ENCODE measurements around the gene SLC38A3. TPM values are rescaled to one million over a fixed set of nuclear protein-coding genes. Genes with fewer than 3 reads are reported as not detected.
"Not testable (repeated sequence)": the region's sequence is repeated elsewhere in the genome, so short reads cannot be mapped to it uniquely, and the experiment has no call there.

Gene SLC38A3
- total RNA-seq, 1 donor from 2014 or later = 0.56 TPM

- H3K4me3 Mint-ChIP-seq (ENCODE audit: unreplicated experiment) = no peak overlapping the region
- H3K27me3 Mint-ChIP-seq (ENCODE audit: unreplicated experiment) = peaks cover 13% of the 10 kb centered on the region
- no peak overlapping the region for H3K27ac Mint-ChIP-seq (ENCODE audit: unreplicated experiment)
- H3K36me3 Mint-ChIP-seq (ENCODE audit: low read depth, unreplicated experiment) = peaks cover 6% of the 10 kb centered on the region
- no peaks in the 10 kb centered on the region for H3K9me3 Mint-ChIP-seq (ENCODE audit: unreplicated experiment)
- TF ChIP-seq CTCF (IDR thresholded peaks at IDR 0.05; ENCODE audit: unreplicated experiment) = no peak
- peaks cover 12% of the 10 kb centered on the region for H3K4me1 Mint-ChIP-seq (ENCODE audit: unreplicated experiment)
- no peak for DNase-seq (ENCODE audit: low spot score)
Observed at GRCh38 chr3:50224639-50225038, 19.6 kb downstream of the SLC38A3 start.

DNA sequence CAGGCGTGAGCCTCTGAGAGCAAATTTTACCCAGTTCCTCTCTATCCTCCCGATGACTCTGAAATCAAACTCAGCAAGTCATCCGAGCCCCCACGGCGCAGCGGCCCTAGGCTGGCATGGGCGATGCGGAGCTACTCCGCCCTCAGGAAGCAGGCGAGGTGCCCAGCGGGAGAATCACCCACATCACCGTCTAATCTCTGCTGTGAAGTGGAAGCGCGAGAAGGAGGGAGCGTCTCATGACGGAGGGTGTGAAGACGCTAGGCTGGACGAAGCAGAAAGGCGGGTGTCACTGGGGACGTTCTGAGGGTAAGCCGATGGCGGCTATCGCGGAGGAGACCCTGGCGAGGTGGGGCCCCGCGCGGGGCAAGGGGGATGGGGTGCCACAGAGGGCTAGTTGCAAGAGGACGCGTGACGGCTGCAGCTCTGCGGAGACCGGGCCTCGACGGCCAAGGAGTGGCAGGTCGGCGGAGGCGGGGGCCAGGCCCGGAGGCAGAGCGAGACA is 21.9 kb downstream of the SLC38A3 start:
- no peak for TF ChIP-seq CTCF (IDR thresholded peaks at IDR 0.05; ENCODE audit: unreplicated experiment)
- Mint-ChIP-seq H3K4me1 (ENCODE audit: unreplicated experiment) (peaks cover 16% of the 10 kb centered on the region), H3K27ac (ENCODE audit: unreplicated experiment) (no peak overlapping the region), H3K4me3 (ENCODE audit: unreplicated experiment) (peak overlapping the region; percentile 69), H3K36me3 (ENCODE audit: low read depth, unreplicated experiment) (peaks cover 6% of the 10 kb centered on the region), H3K27me3 (ENCODE audit: unreplicated experiment) (peaks cover 12% of the 10 kb centered on the region), H3K9me3 (ENCODE audit: unreplicated experiment) (no peaks in the 10 kb centered on the region)
- DNase-seq (ENCODE audit: low spot score) = peak; percentile 30

DNA sequence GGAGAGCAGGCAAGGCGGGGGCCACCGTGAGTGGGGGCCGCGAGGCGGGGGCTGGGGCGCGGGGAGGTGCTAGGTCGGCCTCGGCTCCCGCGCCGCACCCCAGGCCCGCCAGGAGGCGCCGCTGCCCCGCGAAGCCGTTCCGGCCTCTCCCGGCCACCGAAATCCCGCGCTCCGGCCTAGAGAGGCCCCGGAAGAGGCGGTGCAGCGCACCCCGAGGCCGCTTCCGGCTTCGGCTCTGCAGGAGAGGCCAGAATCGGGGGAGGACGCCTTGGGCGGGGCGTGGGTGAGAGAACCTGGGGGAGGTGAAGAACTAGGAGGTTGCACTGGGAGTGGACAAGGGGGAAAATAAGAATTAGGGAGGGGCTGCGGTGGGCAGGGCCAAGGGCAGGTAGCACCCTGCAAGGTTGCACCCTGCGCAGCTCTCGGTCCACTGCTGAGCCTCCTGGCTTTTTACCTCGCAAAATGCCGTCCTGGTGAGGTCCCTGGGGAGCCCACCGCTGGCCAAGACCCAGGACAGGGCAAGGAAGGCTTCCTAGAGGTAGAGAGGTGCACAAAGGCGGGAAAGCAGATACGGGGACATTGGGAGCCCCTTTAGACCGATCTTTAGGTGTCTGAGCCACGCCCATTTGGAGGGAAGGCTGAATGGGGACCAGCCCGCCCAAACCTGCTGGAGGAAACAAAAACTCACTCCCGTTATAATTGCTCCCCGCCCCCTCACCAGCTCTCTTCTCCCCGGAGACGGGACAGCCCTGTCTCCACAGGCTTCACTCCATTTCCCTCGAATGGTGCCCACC is 22.5 kb downstream of the SLC38A3 start:
- H3K9me3 Mint-ChIP-seq (ENCODE audit: unreplicated experiment) = no peaks in the 10 kb centered on the region
- peak; percentile 77 for TF ChIP-seq CTCF (IDR thresholded peaks at IDR 0.05; ENCODE audit: unreplicated experiment)
- H3K27ac Mint-ChIP-seq (ENCODE audit: unreplicated experiment) = no peak overlapping the region
- peaks cover 15% of the 10 kb centered on the region for H3K27me3 Mint-ChIP-seq (ENCODE audit: unreplicated experiment)
- peak overlapping the region; percentile 88 for H3K4me3 Mint-ChIP-seq (ENCODE audit: unreplicated experiment)
- peak; percentile 87 for DNase-seq (ENCODE audit: low spot score)
- peaks cover 19% of the 10 kb centered on the region for H3K4me1 Mint-ChIP-seq (ENCODE audit: unreplicated experiment)
- peaks cover 6% of the 10 kb centered on the region for H3K36me3 Mint-ChIP-seq (ENCODE audit: low read depth, unreplicated experiment)

GRCh38 chr3:50228184-50228763 is 23.2 kb downstream of the SLC38A3 start:
- peaks cover 21% of the 10 kb centered on the region for H3K4me1 Mint-ChIP-seq (ENCODE audit: unreplicated experiment)
- H3K27me3 Mint-ChIP-seq (ENCODE audit: unreplicated experiment) = peaks cover 18% of the 10 kb centered on the region
- peak overlapping the region; percentile 36 for H3K27ac Mint-ChIP-seq (ENCODE audit: unreplicated experiment)

GRCh38 chr3:50229490-50229889 is 24.4 kb downstream of the SLC38A3 start:
- DNase-seq (ENCODE audit: low spot score) = no peak
- Mint-ChIP-seq H3K4me3 (ENCODE audit: unreplicated experiment) (peak overlapping the region; percentile 0), H3K36me3 (ENCODE audit: low read depth, unreplicated experiment) (peaks cover 6% of the 10 kb centered on the region), H3K9me3 (ENCODE audit: unreplicated experiment) (no peaks in the 10 kb centered on the region), H3K27me3 (ENCODE audit: unreplicated experiment) (peaks cover 18% of the 10 kb centered on the region), H3K4me1 (ENCODE audit: unreplicated experiment) (peaks cover 23% of the 10 kb centered on the region), H3K27ac (ENCODE audit: unreplicated experiment) (peak overlapping the region; percentile 75)
- no peak for TF ChIP-seq CTCF (IDR thresholded peaks at IDR 0.05; ENCODE audit: unreplicated experiment)

More at GRCh38 chr3:50228184-50228763, 23.2 kb downstream of the SLC38A3 start:
- DNase-seq (ENCODE audit: low spot score); H3K9me3 Mint-ChIP-seq (ENCODE audit: unreplicated experiment); H3K36me3 Mint-ChIP-seq (ENCODE audit: low read depth, unreplicated experiment): not testable (repeated sequence)
- H3K4me3 Mint-ChIP-seq (ENCODE audit: unreplicated experiment) = peak overlapping the region; percentile 89

Measured in endothelial cell (in vitro differentiated cells).